ENCODE measurements around the gene TST.

GRCh38 chr22:37007651-37008050 is 11.6 kb downstream of the TST start:
- TF ChIP-seq POLR2A (IDR thresholded peaks at IDR 0.05; ENCODE audit: low read length) (no peak), GATA1 (IDR thresholded peaks at IDR 0.05; ENCODE audit: low read depth, low read length) (no peak)
